ENCODE measurements around the gene SCARF2. TPM values are rescaled to one million over a fixed set of nuclear protein-coding genes. Genes with fewer than 3 reads are reported as not detected.

SCARF2 gene
- total and polyA plus RNA-seq, 2 of the 13 experiments (the other 11 are each of a cell fraction or from before 2014, with no cell fraction given): 3.3 to 6.2 TPM

- TF ChIP-seq ZNF577 (CRISPR knock-in tag; IDR thresholded peaks at IDR 0.05; ENCODE audit: borderline replicate concordance, low read depth) (no peak), XRCC5 (optimal IDR thresholded peaks at IDR 0.05; ENCODE audit: low read length) (no peak), NONO (IDR thresholded peaks at IDR 0.05) (no peak), NONO (CRISPR knock-in tag; conservative IDR thresholded peaks at IDR 0.05) (no peak)
Observed at GRCh38 chr22:20457506-20458240, 20.0 kb upstream of the SCARF2 start (continued).

- H4K20me1 ChIP-seq (ENCODE audit: insufficient read depth, low read length): no peaks in the 10 kb centered on the region
- no peaks in the 10 kb centered on the region for H3K9me3 ChIP-seq (ENCODE audit: low read length)
- no peak overlapping the region for H3K4me3 ChIP-seq (replicated peaks in 1 of 3; ENCODE audit: insufficient read depth in 1 of 3, low read depth in 2 of 3, low read length in 3 of 3)
- H3K27me3 ChIP-seq (ENCODE audit: control insufficient read depth in 1 of 2, insufficient read depth in 2 of 2, low read length in 2 of 2): no peaks in the 10 kb centered on the region
- no peak for FAIRE-seq
- H3K9ac ChIP-seq (ENCODE audit: insufficient read depth, low read depth, low read length): no peak overlapping the region
- BruUV-seq (replicated peaks): no TSS peak
- H2AFZ ChIP-seq (ENCODE audit: low read length): no peak overlapping the region
- ChIA-PET CTCF (ENCODE audit: low intra/inter-chr PET ratio, low total read pairs) (interaction anchor here (1.4 to 3.3 kb wide), 4 partner anchors 17 to 301 kb away, joined by 4 to 66 read pairs (median 8); no protein-coding TSS in a partner anchor), POLR2A (interaction anchor here (1.2 kb wide), 1 partner anchor 38 kb away, joined by 8 read pairs; no protein-coding TSS in a partner anchor)
- no peak for DNase-seq (ENCODE audit: low spot score)
- intact Hi-C loops (cut with micrococcal nuclease; ENCODE audit: unreplicated experiment) (loop anchor here (1.0 kb wide), 2 partner anchors 17 to 38 kb away; no protein-coding TSS in a partner anchor), in situ Hi-C loops (cut with HindIII; ENCODE audit: extremely low pct_ligation_motif_present, low pct_unique_long_range_greater_than_20kb) (loop anchor here (5.0 kb wide), 1 partner anchor 34 kb away; no protein-coding TSS in a partner anchor)
- H3K36me3 ChIP-seq (replicated peaks in 1 of 2; ENCODE audit: control insufficient read depth in 1 of 2, insufficient read depth in 2 of 2, low read length in 2 of 2): peaks cover 0 to 7% of the 10 kb centered on the region in 2 experiments; a peak in 1 of 5 replicates
- no peak; the same call in 1 of the 3 replicates for ATAC-seq
- WGBS (ENCODE audit: low lambda C conversion rate): 96% methylated on average over 3 of the region's 3 CpGs
- H3K4me2 ChIP-seq (ENCODE audit: low read depth, low read length): no peak overlapping the region
- H3K79me2 ChIP-seq (ENCODE audit: insufficient read depth, low read length): no peaks in the 10 kb centered on the region
- TF ChIP-seq SP140L (CRISPR knock-in tag; IDR thresholded peaks at IDR 0.05; ENCODE audit: borderline replicate concordance) (no peak), E2F5 (CRISPR knock-in tag; conservative IDR thresholded peaks at IDR 0.05) (no peak), MTF1 (CRISPR knock-in tag; IDR thresholded peaks at IDR 0.05) (no peak), ZNF512B (CRISPR knock-in tag; IDR thresholded peaks at IDR 0.05; ENCODE audit: borderline replicate concordance) (no peak), ZSCAN31 (CRISPR knock-in tag; IDR thresholded peaks at IDR 0.05; ENCODE audit: low read depth) (no peak), GLMP (CRISPR knock-in tag; IDR thresholded peaks at IDR 0.05; ENCODE audit: borderline replicate concordance) (no peak), ZNF616 (CRISPR knock-in tag; IDR thresholded peaks at IDR 0.05; ENCODE audit: low read depth) (no peak), ZNF530 (CRISPR knock-in tag; IDR thresholded peaks at IDR 0.05; ENCODE audit: low read depth) (no peak), RBFOX2 (IDR thresholded peaks at IDR 0.05; ENCODE audit: low read depth, low read length) (no peak)
- H3K27ac ChIP-seq (ENCODE audit: extremely low read length, insufficient read depth, low read length): no peak overlapping the region
- no peaks in the 10 kb centered on the region for H3K4me1 ChIP-seq (ENCODE audit: insufficient read depth, low read length)
Observed at GRCh38 chr22:20456722-20457076, 19.1 kb upstream of the SCARF2 start.

All from HepG2 (cell line).